Heart left ventricle (tissue), 16 donors: Measurements from ENCODE around the gene MSI2. TPM values are rescaled to one million over a fixed set of nuclear protein-coding genes. Genes with fewer than 3 reads are reported as not detected.

Experiments used
- ATAC-seq, 4 donors: fragments of 200-7000 bp; cut with Tn5 transposase; one replicate each; pipeline ENCODE4 v1.9.1; 2020 to 2022; ENCODE audit warnings: moderate library complexity in 4 of 4, mild to moderate bottlenecking in 3 of 4, moderate number of reproducible peaks in 1 of 4
- DNase-seq, 5 donors: peaks; one replicate each; pipeline ENCODE4 v3.0.0-alpha.2; 2020
- H3K27ac ChIP-seq, 12 donors: fragments of 200-600 bp; sonication (generic) in 4 of 12; one replicate each; pipeline versions ENCODE4 v1.5.0 to v1.8.0; 2016 to 2022; ENCODE audit warnings: mild to moderate bottlenecking in 2 of 12
- H3K27me3 ChIP-seq, 9 donors: fragments of 200-600 bp; sonication (generic) in 2 of 9; one replicate each; pipeline versions ENCODE4 v1.5.1 to v1.8.0; 2016 to 2022; ENCODE audit warnings: mild to moderate bottlenecking in 3 of 9
- H3K36me3 ChIP-seq, 9 donors: fragments of 200-600 bp; sonication (generic) in 2 of 9; one replicate each; pipeline versions ENCODE4 v1.5.0 to v1.8.0; 2018 to 2022; ENCODE audit warnings: mild to moderate bottlenecking in 2 of 9
- H3K4me1 ChIP-seq, 12 donors: fragments of 200-600 bp; sonication (generic) in 4 of 12; one replicate each; pipeline versions ENCODE4 v1.5.0 to v1.8.0; 2016 to 2022; ENCODE audit warnings: mild to moderate bottlenecking in 3 of 12
- H3K4me3 ChIP-seq, 12 donors: fragments of 200-600 bp; sonication (generic) in 4 of 12; one replicate each; pipeline versions ENCODE4 v1.5.0 to v1.8.0; 2017 to 2022; ENCODE audit warnings: mild to moderate bottlenecking in 9 of 12, moderate library complexity in 4 of 12
- H3K9me3 ChIP-seq, 12 donors: fragments of 200-600 bp; sonication (generic) in 4 of 12; one replicate each; pipeline versions ENCODE4 v1.5.0 to v1.8.0; 2016 to 2022; ENCODE audit warnings: mild to moderate bottlenecking in 1 of 12
- POLR2A ChIP-seq, 2 donors: fragments of 450-650 bp; IDR thresholded peaks; one replicate each; pipeline ENCODE4 v1.6.1; 2017; ENCODE audit warnings: antibody characterized with exemption in 2 of 2, mild to moderate bottlenecking in 2 of 2, moderate library complexity in 2 of 2
- WGBS, 4 donors: extraction: QIAGEN DNeasy Blood & Tissue Kit in 2 of 4; methylation state at CpG; one replicate each; pipeline versions ENCODE4 v1.1.5 to v1.1.7; 2013 to 2018; 5-methylcytosine and 5-hydroxymethylcytosine counted together
- intact Hi-C, 10 donors: fragments of 100-400 bp; cut with DNase I; formaldehyde crosslinking; loops; one replicate each; pipeline versions ENCODE4 v1.11.1 to v1.14.2; 2022
- polyA plus RNA-seq, 2 donors: library from polyadenylated mRNA; stranded (reverse); fragments of 200-250 nt; gene quantifications; one replicate each; pipeline ENCODE4 v1.2.3, GENCODE V29; 2013
- total RNA-seq, 9 donors: library from RNA; depleted of rRNA in 2 of 9; stranded (reverse); fragments of >200 nt in 2 of 9; fragmentation: NEBNext Ultra II Directional in 3 of 9; extraction: Animal tissue kit (Norgen Biotek cat#: 25700) in 3 of 9; gene quantifications; one replicate each; pipeline versions ENCODE4 v1.1.0 to v1.2.4, GENCODE V29; 2016 to 2023
- TF ChIP-seq, protein P1 (sequence below), 12 donors: fragments of 200-600 bp; sonication (generic) in 4 of 12; IDR thresholded peaks; one replicate each; pipeline versions ENCODE4 v1.5.0 to v1.8.0; 2018 to 2022; ENCODE audit warnings: antibody characterized with exemption in 12 of 12, mild to moderate bottlenecking in 5 of 12
- donor health status: ischemic (EF 13 %, LVEDD 7.1; RV severe dilation, severe dysfunction).
- donor health status: healthy with polysubstance abuse.
- donor health status: DM: no; HTN: yes; CAD: no.
- donor health status: DM: no; HTN: no; CAD: no.
- donor health status: ischemic (EF 25% LVEDD 6.9; RV normal size, moderate dysfunction).
- donor health status: ischemic (EF 25% LVEDD 5.7; RV mildly dilated, moderate dysfunction).
- donor health status: healthy.
- donor health status: DM: yes; HTN: yes; CAD: no.
- donor health status: ischemic (EF 35%, LVEDD 5.7; RV mildly dilated, moderate dysfunction).
- donor health status: nonischemic (EF 11% LVEDD 7.7; RV severe dilation, severe dysfunction).
- donor health status: DM: yes; HTN: yes; CAD: no.
- donor health status: PGD.
- donor health status: ischemic (EF 29% LVEDD 5.4; RV normal size, mild dysfunction).
- donor health status: nonischemic (EF 23%, LVEDD 6.1; RV moderate dilation, normal function).

Gene MSI2
- total and polyA plus RNA-seq, 11 donors: 35.9 to 120 (median 104) TPM

DNA sequence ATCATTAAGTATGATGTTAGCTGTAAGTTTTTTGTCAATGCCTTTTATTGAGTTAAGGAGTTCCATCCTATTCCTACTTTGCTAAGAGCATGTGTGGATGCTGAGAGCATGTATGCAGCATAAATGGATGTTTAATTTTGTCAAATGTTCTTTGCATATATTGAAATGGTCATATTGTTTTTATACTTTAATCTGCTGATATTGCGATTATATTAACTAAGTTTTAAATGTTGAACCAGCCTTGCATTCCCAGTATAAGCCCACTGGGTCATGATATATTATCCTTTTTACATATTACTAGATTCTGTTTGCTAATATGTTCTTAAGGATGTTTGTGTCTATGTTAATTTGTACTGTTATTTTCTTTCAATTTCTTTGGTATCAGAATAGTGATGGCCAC is 435.6 kb downstream of the MSI2 start:
- Histone ChIP-seq H3K4me3 (no peak overlapping the region), H3K27me3 (no peaks in the 10 kb centered on the region), H3K27ac (no peak overlapping the region), H3K9me3 (no peaks in the 10 kb centered on the region), H3K36me3 (no peaks in the 10 kb centered on the region), H3K4me1 (no peaks in the 10 kb centered on the region)
- 96 to 98% (median 97%) methylated on average over 1 of the region's 1 CpG for WGBS, 4 donors
- TF ChIP-seq POLR2A (IDR thresholded peaks at IDR 0.05): no peak
- TF ChIP-seq, protein P1, sequence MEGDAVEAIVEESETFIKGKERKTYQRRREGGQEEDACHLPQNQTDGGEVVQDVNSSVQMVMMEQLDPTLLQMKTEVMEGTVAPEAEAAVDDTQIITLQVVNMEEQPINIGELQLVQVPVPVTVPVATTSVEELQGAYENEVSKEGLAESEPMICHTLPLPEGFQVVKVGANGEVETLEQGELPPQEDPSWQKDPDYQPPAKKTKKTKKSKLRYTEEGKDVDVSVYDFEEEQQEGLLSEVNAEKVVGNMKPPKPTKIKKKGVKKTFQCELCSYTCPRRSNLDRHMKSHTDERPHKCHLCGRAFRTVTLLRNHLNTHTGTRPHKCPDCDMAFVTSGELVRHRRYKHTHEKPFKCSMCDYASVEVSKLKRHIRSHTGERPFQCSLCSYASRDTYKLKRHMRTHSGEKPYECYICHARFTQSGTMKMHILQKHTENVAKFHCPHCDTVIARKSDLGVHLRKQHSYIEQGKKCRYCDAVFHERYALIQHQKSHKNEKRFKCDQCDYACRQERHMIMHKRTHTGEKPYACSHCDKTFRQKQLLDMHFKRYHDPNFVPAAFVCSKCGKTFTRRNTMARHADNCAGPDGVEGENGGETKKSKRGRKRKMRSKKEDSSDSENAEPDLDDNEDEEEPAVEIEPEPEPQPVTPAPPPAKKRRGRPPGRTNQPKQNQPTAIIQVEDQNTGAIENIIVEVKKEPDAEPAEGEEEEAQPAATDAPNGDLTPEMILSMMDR (IDR thresholded peaks at IDR 0.05): no peak
- intact Hi-C loops: loop anchor here in 1 of 10 donors (10.0 kb wide), 1 partner anchor 537 kb away; no protein-coding TSS in a partner anchor
- ATAC-seq (no peak), DNase-seq (no peak)

DNA sequence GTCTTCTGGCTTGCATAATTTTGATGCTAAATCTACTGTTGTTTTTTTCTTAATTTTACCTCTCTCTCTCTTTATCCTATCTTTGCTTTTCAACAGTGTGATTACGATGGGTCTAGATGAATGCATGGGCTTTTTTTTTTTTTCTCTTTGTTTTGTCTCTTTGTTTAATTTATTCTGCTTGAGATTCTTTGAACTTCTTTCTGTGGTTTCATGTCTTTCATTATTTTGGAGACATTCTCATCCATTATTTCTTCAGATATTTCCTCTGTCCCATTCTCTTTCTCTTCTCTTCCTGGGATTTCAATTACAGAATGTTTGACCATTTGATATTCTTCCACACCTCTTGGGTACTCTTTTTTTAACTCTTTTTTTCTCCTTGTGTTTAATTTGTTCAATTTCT is 436.4 kb downstream of the MSI2 start:
- H3K27me3 ChIP-seq: no peaks in the 10 kb centered on the region
- H3K4me1 ChIP-seq: peaks cover 0 to under 1% (median 0%) of the 10 kb centered on the region in 12 donors
- DNase-seq: no peak
- H3K9me3 ChIP-seq: no peaks in the 10 kb centered on the region
- ATAC-seq: no peak
- no peak overlapping the region for H3K4me3 ChIP-seq
- no peak overlapping the region for H3K27ac ChIP-seq
- no peaks in the 10 kb centered on the region for H3K36me3 ChIP-seq
- 89 to 95% (median 93%) methylated on average over 1 of the region's 1 CpG for WGBS, 4 donors
- TF ChIP-seq POLR2A (IDR thresholded peaks at IDR 0.05): no peak
- TF ChIP-seq, protein P1 (IDR thresholded peaks at IDR 0.05): no peak
- intact Hi-C loops: loop anchor here in 1 of 10 donors (10.0 kb wide), 1 partner anchor 538 kb away; no protein-coding TSS in a partner anchor

DNA sequence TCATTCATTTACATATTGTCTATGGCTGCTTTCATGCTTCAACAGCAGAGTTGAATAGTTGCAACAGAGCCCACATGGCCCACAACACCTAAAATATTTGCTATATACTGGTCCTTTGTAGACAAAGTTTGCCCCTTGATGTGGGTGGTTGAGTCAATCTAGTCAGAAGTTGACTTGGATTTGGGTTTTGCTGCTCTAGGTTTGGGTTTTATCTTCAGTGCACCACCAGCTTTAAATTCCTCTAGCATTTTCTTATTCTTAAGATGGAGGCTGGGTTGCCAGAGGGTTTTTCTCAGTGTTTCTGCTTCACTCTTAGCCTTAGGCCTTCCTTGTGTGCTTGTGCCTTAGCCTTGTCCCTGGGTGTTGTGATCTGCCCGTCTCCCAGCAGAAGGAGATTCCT is 437.7 kb downstream of the MSI2 start:
- Histone ChIP-seq H3K4me1 (peaks cover 0 to 9% (median 0%) of the 10 kb centered on the region in 12 donors), H3K27me3 (no peaks in the 10 kb centered on the region), H3K9me3 (no peaks in the 10 kb centered on the region), H3K36me3 (no peaks in the 10 kb centered on the region), H3K27ac (no peak overlapping the region), H3K4me3 (no peak overlapping the region)
- ATAC-seq (no peak), DNase-seq (no peak)
- intact Hi-C loops: loop anchor here in 1 of 10 donors (10.0 kb wide), 1 partner anchor 539 kb away; no protein-coding TSS in a partner anchor
- 92 to 100% (median 98%) methylated on average over 1 of the region's 1 CpG for WGBS, 4 donors
- TF ChIP-seq, protein P1 (IDR thresholded peaks at IDR 0.05): no peak
- TF ChIP-seq POLR2A (IDR thresholded peaks at IDR 0.05): no peak

DNA sequence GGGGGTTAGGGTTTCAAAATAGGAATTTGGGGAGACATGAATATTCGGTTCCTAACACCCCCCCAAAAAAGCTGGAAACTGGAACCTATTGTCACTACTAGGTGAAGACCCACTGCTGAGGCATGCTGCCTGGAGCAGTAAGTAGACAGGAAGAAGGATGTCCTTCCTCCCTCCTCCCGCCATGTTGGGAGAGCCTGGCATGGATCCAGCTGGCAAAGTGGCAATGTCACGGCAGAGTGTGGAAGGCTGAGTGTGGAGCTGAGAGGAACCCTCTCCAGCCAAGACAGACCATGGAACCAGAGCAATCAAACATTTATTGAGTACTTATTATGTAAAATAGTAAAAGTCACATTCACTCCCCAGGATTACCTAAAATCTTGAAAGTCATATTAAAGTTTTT is 439.7 kb downstream of the MSI2 start:
- Histone ChIP-seq H3K4me1 (peaks cover 0 to 9% (median 0%) of the 10 kb centered on the region in 12 donors), H3K4me3 (no peak overlapping the region), H3K9me3 (no peaks in the 10 kb centered on the region), H3K36me3 (no peaks in the 10 kb centered on the region), H3K27ac (no peak overlapping the region), H3K27me3 (no peaks in the 10 kb centered on the region)
- DNase-seq: peak in 1 of 5 donors; percentile 36
- intact Hi-C loops: loop anchor here in 1 of 10 donors (10.0 kb wide), 1 partner anchor 541 kb away; no protein-coding TSS in a partner anchor
- TF ChIP-seq POLR2A (IDR thresholded peaks at IDR 0.05): no peak
- TF ChIP-seq, protein P1 (IDR thresholded peaks at IDR 0.05): no peak
- WGBS, 4 donors: 39 to 54% (median 50%) methylated on average over 3 of the region's 3 CpGs
- no peak for ATAC-seq
